DND-41 (cell line): ENCODE measurements around the gene EIF4G3.

ENCODE experiments used
- ATAC-seq: fragments of 200-7000 bp; cut with Tn5 transposase; 3 replicates; pipeline ENCODE4 v1.9.1; 2021; ENCODE audit warnings: low read depth; ENCODE audit not compliant: insufficient read depth
- DNase-seq: peaks from one replicate; pipeline ENCODE4 v3.0.0-alpha.2; 2020
- H2AFZ ChIP-seq: 2 replicates; pipeline ENCODE4 v1.6.0; 2012; ENCODE audit warnings: low read depth, low read length
- H3K27ac ChIP-seq: 2 replicates; pipeline ENCODE4 v1.5.1; 2012; ENCODE audit warnings: low read length, inconsistent platforms
- H3K27me3 ChIP-seq: fragments of 200-600 bp; sonication (generic); 2 replicates; pipeline ENCODE4 v1.6.0; 2012; ENCODE audit warnings: low read length, mild to moderate bottlenecking, inconsistent platforms; ENCODE audit not compliant: insufficient read depth, poor library complexity
- H3K36me3 ChIP-seq: 2 replicates; pipeline ENCODE4 v1.5.1; 2012; ENCODE audit warnings: low read length, inconsistent platforms; ENCODE audit not compliant: insufficient read depth
- H3K4me1 ChIP-seq: 2 replicates; pipeline ENCODE4 v1.5.1; 2012; ENCODE audit warnings: mild to moderate bottlenecking, low read length; ENCODE audit not compliant: insufficient read depth
- H3K4me2 ChIP-seq: 2 replicates; pipeline ENCODE4 v1.6.0; 2012; ENCODE audit warnings: mild to moderate bottlenecking, moderate library complexity, low read length, inconsistent platforms; ENCODE audit not compliant: insufficient read depth
- H3K4me3 ChIP-seq, 2 experiments: fragments of 200-600 bp in 1 of 2; shearing (Covaris generic) in 1 of 2; 2 replicates each; pipeline ENCODE4 v1.5.1; 2012 to 2016; ENCODE audit warnings: inconsistent platforms in 2 of 2, low read length in 2 of 2, mild to moderate bottlenecking in 2 of 2, low read depth in 1 of 2, moderate library complexity in 1 of 2
- H3K79me2 ChIP-seq: 2 replicates; pipeline ENCODE4 v1.6.0; 2012; ENCODE audit warnings: low read length, inconsistent platforms; ENCODE audit not compliant: insufficient read depth
- H3K9ac ChIP-seq: 2 replicates; pipeline ENCODE4 v1.6.0; 2012; ENCODE audit warnings: low read depth, mild to moderate bottlenecking, inconsistent platforms, low read length, moderate library complexity
- H3K9me3 ChIP-seq: 2 replicates; pipeline ENCODE4 v1.5.1; 2012; ENCODE audit warnings: low read length, moderate library complexity, mild to moderate bottlenecking, inconsistent platforms; ENCODE audit not compliant: insufficient read depth, severe bottlenecking
- H4K20me1 ChIP-seq: 2 replicates; pipeline ENCODE4 v1.6.0; 2012; ENCODE audit warnings: low read length; ENCODE audit not compliant: insufficient read depth
- EZH2 ChIP-seq: IDR thresholded peaks from 3 replicates; pipeline ENCODE4 v1.6.1; 2012; ENCODE audit warnings: borderline replicate concordance, low read depth, mild to moderate bottlenecking, moderate library complexity, low read length, inconsistent platforms; ENCODE audit not compliant: severe bottlenecking
- TF ChIP-seq, protein P1 (sequence below): IDR thresholded peaks from 2 replicates; pipeline ENCODE4 v1.5.1; 2012; ENCODE audit warnings: borderline replicate concordance, low read length, moderate library complexity, mild to moderate bottlenecking; ENCODE audit not compliant: poor library complexity, severe bottlenecking; ENCODE audit errors: extremely low read depth

The EIF4G3 gene

DNA sequence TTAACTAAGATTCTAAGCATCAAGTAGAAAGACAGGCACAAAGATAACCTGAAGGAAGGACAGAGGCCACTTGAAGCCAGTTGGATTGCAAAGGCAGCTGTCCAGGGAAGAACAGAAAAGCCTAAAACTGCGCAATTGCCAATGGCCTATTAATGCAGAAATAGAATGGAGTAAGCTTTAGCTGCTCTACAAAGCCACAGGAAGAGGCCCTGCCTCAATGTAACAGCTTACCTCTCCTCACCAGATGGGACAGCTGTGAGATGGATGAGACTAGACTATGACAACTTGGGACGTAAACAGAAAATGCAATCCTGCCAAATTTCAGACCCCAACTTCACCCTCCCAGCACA lies 176.5 kb downstream of the EIF4G3 start:
- Histone ChIP-seq H3K9ac (no peak overlapping the region), H3K4me3 (no peak overlapping the region), H4K20me1 (no peaks in the 10 kb centered on the region; the same call in 1 of the 2 replicates), H3K4me1 (no peaks in the 10 kb centered on the region), H3K9me3 (no peaks in the 10 kb centered on the region), H3K79me2 (no peaks in the 10 kb centered on the region), H2AFZ (no peak overlapping the region), H3K27ac (no peak overlapping the region), H3K36me3 (peaks cover 13% of the 10 kb centered on the region; the same call in 1 of the 2 replicates), H3K27me3 (no peaks in the 10 kb centered on the region), H3K4me2 (no peak overlapping the region)
- 0 out of 3 replicates have a peak, but pooled peaks have one; percentile 42 for ATAC-seq
- no peak for DNase-seq
- TF ChIP-seq, protein P1, sequence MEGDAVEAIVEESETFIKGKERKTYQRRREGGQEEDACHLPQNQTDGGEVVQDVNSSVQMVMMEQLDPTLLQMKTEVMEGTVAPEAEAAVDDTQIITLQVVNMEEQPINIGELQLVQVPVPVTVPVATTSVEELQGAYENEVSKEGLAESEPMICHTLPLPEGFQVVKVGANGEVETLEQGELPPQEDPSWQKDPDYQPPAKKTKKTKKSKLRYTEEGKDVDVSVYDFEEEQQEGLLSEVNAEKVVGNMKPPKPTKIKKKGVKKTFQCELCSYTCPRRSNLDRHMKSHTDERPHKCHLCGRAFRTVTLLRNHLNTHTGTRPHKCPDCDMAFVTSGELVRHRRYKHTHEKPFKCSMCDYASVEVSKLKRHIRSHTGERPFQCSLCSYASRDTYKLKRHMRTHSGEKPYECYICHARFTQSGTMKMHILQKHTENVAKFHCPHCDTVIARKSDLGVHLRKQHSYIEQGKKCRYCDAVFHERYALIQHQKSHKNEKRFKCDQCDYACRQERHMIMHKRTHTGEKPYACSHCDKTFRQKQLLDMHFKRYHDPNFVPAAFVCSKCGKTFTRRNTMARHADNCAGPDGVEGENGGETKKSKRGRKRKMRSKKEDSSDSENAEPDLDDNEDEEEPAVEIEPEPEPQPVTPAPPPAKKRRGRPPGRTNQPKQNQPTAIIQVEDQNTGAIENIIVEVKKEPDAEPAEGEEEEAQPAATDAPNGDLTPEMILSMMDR, result no peak
- no peak for TF ChIP-seq EZH2

- no peak overlapping the region for H3K4me2 ChIP-seq
- H3K9ac ChIP-seq, result no peak overlapping the region
- H3K4me1 ChIP-seq, result no peaks in the 10 kb centered on the region
- H3K27ac ChIP-seq, result no peak overlapping the region
- TF ChIP-seq EZH2, result no peak
- TF ChIP-seq, protein P1, result no peak
- no peaks in the 10 kb centered on the region for H3K27me3 ChIP-seq
- no peak for DNase-seq
- H3K9me3 ChIP-seq, result no peaks in the 10 kb centered on the region
- ATAC-seq, result no peak
- H3K79me2 ChIP-seq, result no peaks in the 10 kb centered on the region
- H3K4me3 ChIP-seq, result no peak overlapping the region
- H2AFZ ChIP-seq, result no peak overlapping the region
- peaks cover 13% of the 10 kb centered on the region; the same call in 1 of the 2 replicates for H3K36me3 ChIP-seq
- H4K20me1 ChIP-seq, result no peaks in the 10 kb centered on the region; the same call in 1 of the 2 replicates
Observed at GRCh38 chr1:20999525-21000244, 177.0 kb downstream of the EIF4G3 start.

DNA sequence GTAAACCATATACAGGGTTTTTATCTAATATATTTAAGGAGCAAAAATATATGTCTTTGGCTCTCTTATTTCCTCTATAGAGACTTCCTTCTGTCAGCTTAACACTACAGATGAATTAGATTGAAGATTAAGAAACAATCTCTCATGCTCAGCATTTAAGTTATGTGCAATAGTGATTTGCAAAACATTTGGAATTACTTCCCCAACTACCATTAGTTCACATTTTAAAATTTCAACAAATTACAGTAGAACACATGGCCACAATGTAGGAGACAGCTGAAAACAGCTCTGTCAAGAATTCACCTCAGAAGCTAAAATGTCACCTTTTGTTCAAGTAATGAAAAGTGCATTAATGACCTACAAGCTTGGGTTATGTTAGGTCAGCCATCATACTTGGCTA lies 177.9 kb downstream of the EIF4G3 start:
- Histone ChIP-seq H3K9ac (no peak overlapping the region), H3K4me1 (no peaks in the 10 kb centered on the region)

More for the DNA sequence above, 177.9 kb downstream of the EIF4G3 start:
- Histone ChIP-seq H3K36me3 (peaks cover 13% of the 10 kb centered on the region; the same call in 1 of the 2 replicates), H3K4me2 (no peak overlapping the region), H3K27me3 (no peaks in the 10 kb centered on the region), H4K20me1 (no peaks in the 10 kb centered on the region; the same call in 1 of the 2 replicates), H3K9me3 (no peaks in the 10 kb centered on the region), H3K27ac (no peak overlapping the region), H3K79me2 (no peaks in the 10 kb centered on the region), H3K4me3 (no peak overlapping the region), H2AFZ (no peak overlapping the region)
- ATAC-seq (no peak), DNase-seq (no peak)
- TF ChIP-seq, protein P1, result no peak
